SK-N-SH treated with all-trans-retinoic acid at 6 μM for 48 hours (cell line): ENCODE data around the gene DIDO1.
A peak's percentile ranks its signal among the peaks of the same experiment; 100 is the strongest.

ENCODE experiments used
- ATAC-seq: fragments of 200-7000 bp; cut with Tn5 transposase; 3 replicates; pipeline ENCODE4 v1.9.1; 2020; ENCODE audit warnings: mild to moderate bottlenecking, moderate library complexity
- ARNTL ChIP-seq: fragments of 450-650 bp; formaldehyde crosslinking; IDR thresholded peaks from 2 replicates; pipeline ENCODE4 v1.5.0; 2020; ENCODE audit warnings: low read depth, mild to moderate bottlenecking, moderate library complexity, borderline replicate concordance
- BACH2 ChIP-seq: fragments of 250-450 bp; sonication (Bioruptor Pico); IDR thresholded peaks from 2 replicates; pipeline ENCODE4 v1.9.0; 2021; ENCODE audit warnings: mild to moderate bottlenecking, borderline replicate concordance
- CSDC2 ChIP-seq: fragments of 250-450 bp; sonication (Bioruptor Pico); IDR thresholded peaks from 2 replicates; pipeline ENCODE4 v1.5.0; 2020; ENCODE audit warnings: mild to moderate bottlenecking, moderate library complexity
- ESRRG ChIP-seq: fragments of 250-450 bp; sonication (Bioruptor Pico); IDR thresholded peaks from 2 replicates; pipeline ENCODE4 v1.6.1; 2021; ENCODE audit warnings: mild to moderate bottlenecking
- GLIS3 ChIP-seq: fragments of 250-450 bp; sonication (Bioruptor Pico); IDR thresholded peaks from 2 replicates; pipeline ENCODE4 v1.5.0; 2020; ENCODE audit warnings: mild to moderate bottlenecking, moderate library complexity
- ISL1 ChIP-seq: fragments of 250-450 bp; sonication (Bioruptor Pico); IDR thresholded peaks from 2 replicates; pipeline ENCODE4 v2.1.2; 2022; ENCODE audit warnings: mild to moderate bottlenecking, moderate library complexity
- OSR1 ChIP-seq: fragments of 250-450 bp; sonication (Bioruptor Pico); IDR thresholded peaks from 2 replicates; pipeline ENCODE4 v1.8.0; 2022; ENCODE audit warnings: moderate library complexity, mild to moderate bottlenecking, inconsistent platforms
- PATZ1 ChIP-seq: fragments of 250-450 bp; sonication (Bioruptor Pico); IDR thresholded peaks from 2 replicates; pipeline ENCODE4 v1.8.0; 2020; ENCODE audit warnings: mild to moderate bottlenecking, moderate library complexity, borderline replicate concordance
- PPARA ChIP-seq: fragments of 250-450 bp; sonication (Bioruptor Pico); IDR thresholded peaks from 2 replicates; pipeline ENCODE4 v1.5.0; 2020; ENCODE audit warnings: mild to moderate bottlenecking, borderline replicate concordance
- RARB ChIP-seq: fragments of 250-450 bp; sonication (Bioruptor Pico); IDR thresholded peaks from 2 replicates; pipeline ENCODE4 v1.8.0; 2021; ENCODE audit warnings: mild to moderate bottlenecking, moderate library complexity
- SNAI2 ChIP-seq: fragments of 250-450 bp; sonication (Bioruptor Pico); IDR thresholded peaks from 2 replicates; pipeline ENCODE4 v1.5.0; 2020; ENCODE audit warnings: mild to moderate bottlenecking, moderate library complexity
- TCF4 ChIP-seq: fragments of 250-450 bp; sonication (Bioruptor Pico); IDR thresholded peaks from 2 replicates; pipeline ENCODE4 v1.8.0; 2021; ENCODE audit warnings: mild to moderate bottlenecking, moderate library complexity, borderline replicate concordance
- TOX ChIP-seq: fragments of 250-450 bp; sonication (Bioruptor Pico); IDR thresholded peaks from 2 replicates; pipeline ENCODE4 v1.8.0; 2021; ENCODE audit warnings: mild to moderate bottlenecking, moderate library complexity, borderline replicate concordance
- ZC3H10 ChIP-seq: fragments of 250-450 bp; sonication (Bioruptor Pico); IDR thresholded peaks from 2 replicates; pipeline ENCODE4 v1.5.1; 2021; ENCODE audit warnings: mild to moderate bottlenecking, moderate library complexity
- ZNF565 ChIP-seq: fragments of 450-650 bp; formaldehyde crosslinking; conservative IDR thresholded peaks from 2 replicates; pipeline ENCODE4 v1.5.0; 2020; ENCODE audit warnings: low read depth, mild to moderate bottlenecking, moderate library complexity
- ZNF70 ChIP-seq: fragments of 450-650 bp; formaldehyde crosslinking; IDR thresholded peaks from 2 replicates; pipeline ENCODE4 v1.5.0; 2020; ENCODE audit warnings: mild to moderate bottlenecking, moderate library complexity
- ZNF8 ChIP-seq: fragments of 450-650 bp; formaldehyde crosslinking; IDR thresholded peaks from 2 replicates; pipeline ENCODE4 v1.5.0; 2020; ENCODE audit warnings: mild to moderate bottlenecking, moderate library complexity
- TF ChIP-seq, protein P1 (sequence below): fragments of 250-450 bp; sonication (Bioruptor Pico); IDR thresholded peaks from 2 replicates; pipeline ENCODE4 v1.8.0; 2021; ENCODE audit warnings: low read depth, mild to moderate bottlenecking, moderate library complexity, borderline replicate concordance
- TF ChIP-seq, protein P2 (sequence below): fragments of 250-450 bp; sonication (Bioruptor Pico); IDR thresholded peaks from 2 replicates; pipeline ENCODE4 v1.5.1; 2020; ENCODE audit warnings: low read depth, mild to moderate bottlenecking, moderate library complexity

The DIDO1 gene

DNA sequence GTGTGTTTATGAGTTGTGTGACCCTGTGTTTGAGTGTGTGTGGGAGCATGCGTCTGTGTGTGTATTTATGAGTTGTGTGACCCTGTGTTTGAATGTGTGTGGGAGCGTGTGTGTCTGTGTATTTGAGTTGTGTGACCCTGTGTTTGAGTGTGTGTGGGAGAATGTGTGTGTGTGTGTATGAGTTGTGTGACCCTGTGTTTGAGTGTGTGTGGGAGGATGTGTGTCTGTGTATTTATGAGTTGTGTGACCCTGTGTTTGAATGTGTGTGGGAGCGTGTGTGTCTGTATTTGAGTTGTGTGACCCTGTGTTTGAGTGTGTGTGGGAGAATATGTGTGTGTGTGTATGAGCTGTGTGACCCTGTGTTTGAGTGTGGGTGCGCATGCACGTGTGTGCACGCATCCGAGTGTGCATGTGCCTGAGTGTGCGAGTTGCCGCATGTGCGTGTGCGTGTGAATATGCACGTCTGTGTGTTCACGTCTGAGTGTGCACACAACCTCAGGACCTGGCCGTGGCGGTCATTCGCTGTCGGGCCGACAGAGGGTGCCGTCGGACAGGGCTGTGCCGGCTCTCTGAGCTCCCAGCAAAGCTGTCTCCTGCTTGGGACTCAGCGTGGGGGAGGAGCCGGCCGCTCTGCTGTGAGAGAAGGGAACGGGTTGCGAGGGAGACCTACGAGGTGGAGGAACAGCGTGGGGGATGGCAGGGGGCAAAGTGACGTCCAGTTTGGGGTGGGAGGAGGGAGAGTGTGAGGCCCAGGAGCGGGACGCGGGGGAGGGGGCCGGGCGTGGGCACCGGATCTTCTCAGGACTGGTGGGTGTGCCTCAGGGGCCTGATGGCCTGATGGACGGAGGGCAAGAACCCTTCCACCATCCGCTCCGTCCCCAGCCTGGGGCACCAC, 45.9 kb upstream of the DIDO1 start:
- peak; percentile 97 for ATAC-seq

GRCh38 chr20:62971211-62971949, 45.1 kb upstream of the DIDO1 start:
- ATAC-seq, result no peak
- TF ChIP-seq, protein P1, sequence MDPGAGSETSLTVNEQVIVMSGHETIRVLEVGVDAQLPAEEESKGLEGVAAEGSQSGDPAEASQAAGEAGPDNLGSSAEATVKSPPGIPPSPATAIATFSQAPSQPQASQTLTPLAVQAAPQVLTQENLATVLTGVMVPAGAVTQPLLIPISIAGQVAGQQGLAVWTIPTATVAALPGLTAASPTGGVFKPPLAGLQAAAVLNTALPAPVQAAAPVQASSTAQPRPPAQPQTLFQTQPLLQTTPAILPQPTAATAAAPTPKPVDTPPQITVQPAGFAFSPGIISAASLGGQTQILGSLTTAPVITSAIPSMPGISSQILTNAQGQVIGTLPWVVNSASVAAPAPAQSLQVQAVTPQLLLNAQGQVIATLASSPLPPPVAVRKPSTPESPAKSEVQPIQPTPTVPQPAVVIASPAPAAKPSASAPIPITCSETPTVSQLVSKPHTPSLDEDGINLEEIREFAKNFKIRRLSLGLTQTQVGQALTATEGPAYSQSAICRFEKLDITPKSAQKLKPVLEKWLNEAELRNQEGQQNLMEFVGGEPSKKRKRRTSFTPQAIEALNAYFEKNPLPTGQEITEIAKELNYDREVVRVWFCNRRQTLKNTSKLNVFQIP, result no peak
- TF ChIP-seq ZNF565 (CRISPR knock-in tag) (no peak), ZNF70 (CRISPR knock-in tag) (no peak), TOX (CRISPR knock-in tag) (no peak), SNAI2 (CRISPR knock-in tag) (no peak), ARNTL (no peak), OSR1 (CRISPR knock-in tag) (no peak)
- TF ChIP-seq, all 23 proteins: peak for 0

More for the DNA sequence above, 45.9 kb upstream of the DIDO1 start:
- TF ChIP-seq RARB (CRISPR knock-in tag), result no peak
- TF ChIP-seq, protein P2, sequence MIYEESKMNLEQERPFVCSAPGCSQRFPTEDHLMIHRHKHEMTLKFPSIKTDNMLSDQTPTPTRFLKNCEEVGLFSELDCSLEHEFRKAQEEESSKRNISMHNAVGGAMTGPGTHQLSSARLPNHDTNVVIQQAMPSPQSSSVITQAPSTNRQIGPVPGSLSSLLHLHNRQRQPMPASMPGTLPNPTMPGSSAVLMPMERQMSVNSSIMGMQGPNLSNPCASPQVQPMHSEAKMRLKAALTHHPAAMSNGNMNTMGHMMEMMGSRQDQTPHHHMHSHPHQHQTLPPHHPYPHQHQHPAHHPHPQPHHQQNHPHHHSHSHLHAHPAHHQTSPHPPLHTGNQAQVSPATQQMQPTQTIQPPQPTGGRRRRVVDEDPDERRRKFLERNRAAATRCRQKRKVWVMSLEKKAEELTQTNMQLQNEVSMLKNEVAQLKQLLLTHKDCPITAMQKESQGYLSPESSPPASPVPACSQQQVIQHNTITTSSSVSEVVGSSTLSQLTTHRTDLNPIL (CRISPR knock-in tag), result no peak
- TF ChIP-seq SNAI2 (CRISPR knock-in tag), result no peak
- TF ChIP-seq ESRRG (CRISPR knock-in tag), result no peak

- ATAC-seq, result no peak
- TF ChIP-seq ARNTL (no peak), CSDC2 (CRISPR knock-in tag) (no peak), ZNF70 (CRISPR knock-in tag) (no peak), ZNF8 (no peak), SNAI2 (CRISPR knock-in tag) (no peak), BACH2 (CRISPR knock-in tag) (no peak), PATZ1 (no peak), TCF4 (no peak), ESRRG (CRISPR knock-in tag) (no peak), ISL1 (no peak), GLIS3 (CRISPR knock-in tag) (no peak), PPARA (CRISPR knock-in tag) (no peak), ZC3H10 (CRISPR knock-in tag) (no peak), ZNF565 (CRISPR knock-in tag) (no peak), TOX (CRISPR knock-in tag) (no peak), RARB (CRISPR knock-in tag) (no peak)
- TF ChIP-seq, protein P2 (CRISPR knock-in tag), result no peak
- TF ChIP-seq, protein P1, result no peak
These were observed 44.3 kb upstream of the DIDO1 start for GRCh38 chr20:62970307-62971210.
